OCI-LY1 (cell line): ENCODE measurements around the gene KRT5.

ENCODE experiments used
- H2AFZ ChIP-seq: fragments of 200-600 bp; sonication (generic), shearing (Covaris generic); 2 replicates; pipeline ENCODE4 v1.6.0; 2014; ENCODE audit warnings: antibody characterized with exemption, mild to moderate bottlenecking, low read length
- H3F3A ChIP-seq: fragments of 200-600 bp; sonication (generic), shearing (Covaris generic); 2 replicates; pipeline ENCODE4 v1.6.0; 2014; ENCODE audit warnings: mild to moderate bottlenecking, antibody characterized with exemption, low read length, moderate library complexity; ENCODE audit not compliant: insufficient read depth
- H3K27ac ChIP-seq: fragments of 200-600 bp; sonication (generic); 2 replicates; pipeline ENCODE4 v1.5.1; 2014; ENCODE audit warnings: low read length, mixed run types, mild to moderate bottlenecking, low read depth; ENCODE audit not compliant: poor library complexity, severe bottlenecking
- H3K27me3 ChIP-seq: fragments of 200-600 bp; sonication (generic); 2 replicates; pipeline ENCODE4 v1.6.0; 2014; ENCODE audit warnings: antibody characterized with exemption, mild to moderate bottlenecking, low read length, moderate library complexity; ENCODE audit not compliant: insufficient read depth
- H3K36me3 ChIP-seq: fragments of 200-600 bp; sonication (generic); 2 replicates; pipeline ENCODE4 v1.6.1; 2014; ENCODE audit warnings: mild to moderate bottlenecking, antibody characterized with exemption, low read length, moderate library complexity, mixed read lengths; ENCODE audit not compliant: insufficient read depth
- H3K4me1 ChIP-seq: fragments of 200-600 bp; sonication (generic); 2 replicates; pipeline ENCODE4 v1.5.1; 2014; ENCODE audit warnings: mild to moderate bottlenecking, low read length, moderate library complexity; ENCODE audit not compliant: insufficient read depth, severe bottlenecking
- H3K4me2 ChIP-seq: fragments of 200-600 bp; sonication (generic), shearing (Covaris generic); 2 replicates; pipeline ENCODE4 v1.6.1; 2014; ENCODE audit warnings: low read length
- H3K4me3 ChIP-seq: fragments of 200-600 bp; sonication (generic); 2 replicates; pipeline ENCODE4 v1.5.1; 2014; ENCODE audit warnings: low read length, low read depth, mild to moderate bottlenecking, mixed read lengths; ENCODE audit not compliant: poor library complexity, severe bottlenecking
- H3K79me2 ChIP-seq: fragments of 200-600 bp; shearing (Covaris generic); 2 replicates; pipeline ENCODE4 v1.6.1; 2016; ENCODE audit warnings: mixed run types, low read length, mixed read lengths; ENCODE audit not compliant: insufficient read depth
- H3K9ac ChIP-seq: fragments of 200-600 bp; sonication (generic), shearing (Covaris generic); 2 replicates; pipeline ENCODE4 v1.6.1; 2014; ENCODE audit warnings: mild to moderate bottlenecking, low read length, mixed read lengths
- H3K9me2 ChIP-seq: fragments of 200-600 bp; sonication (generic), shearing (Covaris generic); 2 replicates; pipeline ENCODE4 v1.6.1; 2014; ENCODE audit warnings: low read depth, mild to moderate bottlenecking, low read length, mixed read lengths
- H3K9me3 ChIP-seq: fragments of 200-600 bp; shearing (Covaris generic); 2 replicates; pipeline ENCODE4 v1.6.1; 2014; ENCODE audit warnings: low read length, mixed read lengths
- H4K20me1 ChIP-seq: fragments of 200-600 bp; sonication (generic), shearing (Covaris generic); 2 replicates; pipeline ENCODE4 v1.6.0; 2016; ENCODE audit warnings: mild to moderate bottlenecking, low read length; ENCODE audit not compliant: insufficient read depth
- CTCF ChIP-seq: fragments of 200-600 bp; sonication (generic), shearing (Covaris generic); IDR thresholded peaks from 2 replicates; pipeline ENCODE4 v1.5.1; 2017; ENCODE audit warnings: mild to moderate bottlenecking, antibody characterized with exemption, low read length, moderate library complexity, mixed read lengths
- EZH2 ChIP-seq: fragments of 200-600 bp; sonication (generic), shearing (Covaris generic); IDR thresholded peaks from 2 replicates; pipeline ENCODE4 v1.8.0; 2017; ENCODE audit warnings: borderline replicate concordance, mixed run types, mild to moderate bottlenecking, antibody characterized with exemption, low read length, moderate library complexity, mixed read lengths

The KRT5 gene

DNA sequence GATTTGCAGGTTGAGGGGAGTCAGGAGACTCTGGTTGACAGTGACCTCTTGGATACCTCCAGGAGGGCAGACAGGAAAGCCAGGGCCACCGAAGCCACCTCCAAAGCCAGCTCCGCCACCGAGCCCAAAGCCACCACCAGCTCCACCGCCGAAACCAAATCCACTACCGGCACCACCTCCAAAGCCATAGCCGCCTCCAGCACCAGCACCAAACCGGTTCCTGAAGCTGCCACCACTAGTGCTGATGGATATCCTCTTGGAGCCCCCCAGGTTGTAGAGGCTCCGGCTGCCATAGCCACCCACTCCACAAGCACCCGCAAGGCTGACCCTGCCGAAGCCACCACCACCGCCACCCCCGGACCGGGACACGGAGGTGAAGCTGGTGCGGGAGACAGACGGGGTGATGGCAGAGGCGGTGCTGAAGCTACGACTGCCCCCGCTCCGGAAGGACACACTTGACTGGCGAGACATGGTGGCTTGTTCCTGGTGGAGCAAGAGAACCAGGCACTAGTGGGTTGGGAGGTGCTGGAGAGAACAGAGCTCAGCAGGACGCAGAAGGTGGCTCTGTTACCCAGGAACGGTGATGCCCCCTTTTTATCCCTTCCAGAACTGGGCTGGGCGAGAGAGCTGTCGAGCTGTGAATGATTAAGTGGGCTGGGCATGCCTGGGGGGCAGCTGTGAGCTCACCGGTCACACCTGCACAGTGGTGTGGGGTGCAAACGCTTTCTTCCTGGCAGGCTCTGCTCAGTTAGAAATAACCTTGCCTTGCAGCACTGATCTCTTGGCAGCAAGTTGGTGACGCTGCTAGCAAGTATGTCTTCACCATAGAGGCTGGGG lies at the start of gene KRT5:
KRT5 (minus strand) TSS at position 569 of the 837 bp plus-strand sequence; CDS start at position 471, 98 bp downstream.
- Histone ChIP-seq H3K4me2 (no peak within 1 kb of the TSS), H3K27me3 (0 out of 2 replicates have a peak, but pooled peaks cover 5% of the 10 kb centered on the region)

DNA sequence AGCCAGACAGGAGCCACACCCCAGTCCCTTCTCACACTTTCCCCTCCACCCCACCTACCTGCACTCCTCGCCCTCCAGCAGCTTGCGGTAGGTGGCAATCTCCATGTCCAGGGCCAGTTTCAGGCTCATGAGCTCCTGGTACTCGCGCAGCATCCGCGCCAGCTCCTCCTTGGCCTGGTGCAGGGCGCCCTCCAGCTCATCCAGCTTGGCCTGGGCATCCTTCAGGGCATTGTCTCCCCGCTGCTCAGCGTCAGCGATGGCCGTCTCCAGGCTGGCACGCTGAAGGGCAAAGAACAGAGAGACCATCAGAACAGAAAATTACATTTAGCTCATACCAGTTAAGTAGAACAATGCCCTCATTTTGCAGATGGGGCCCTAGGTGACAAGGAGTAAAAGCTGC lies 47.9 kb upstream of the KRT5 start:
- H3K9me2 ChIP-seq = no peaks in the 10 kb centered on the region
- no peaks in the 10 kb centered on the region for H3K9me3 ChIP-seq
- H3K4me2 ChIP-seq = no peak overlapping the region
- H3K4me1 ChIP-seq = no peaks in the 10 kb centered on the region
- H2AFZ ChIP-seq = no peak overlapping the region
- H3K36me3 ChIP-seq = no peaks in the 10 kb centered on the region
- H4K20me1 ChIP-seq = no peaks in the 10 kb centered on the region
- TF ChIP-seq EZH2 (no peak), CTCF (no peak)
- no peaks in the 10 kb centered on the region for H3K79me2 ChIP-seq
- H3K27me3 ChIP-seq = no peaks in the 10 kb centered on the region; the same call in 1 of the 2 replicates
- no peaks in the 10 kb centered on the region for H3F3A ChIP-seq
- no peak overlapping the region for H3K4me3 ChIP-seq
- no peak overlapping the region for H3K9ac ChIP-seq
- H3K27ac ChIP-seq = no peak overlapping the region

More for the DNA sequence above, at the start of gene KRT5:
- no peak within 1 kb of the TSS for H2AFZ ChIP-seq
- H3K79me2 ChIP-seq = no peaks in the 10 kb centered on the region
- TF ChIP-seq CTCF (no peak), EZH2 (no peak)
- H3F3A ChIP-seq = no peaks in the 10 kb centered on the region
- H3K9me3 ChIP-seq = no peaks in the 10 kb centered on the region
- no peaks in the 10 kb centered on the region for H3K4me1 ChIP-seq
- H4K20me1 ChIP-seq = no peaks in the 10 kb centered on the region
- no peaks in the 10 kb centered on the region for H3K9me2 ChIP-seq
- H3K9ac ChIP-seq = no peak within 1 kb of the TSS
- H3K4me3 ChIP-seq = no peak within 1 kb of the TSS
- no peaks in the 10 kb centered on the region for H3K36me3 ChIP-seq
- H3K27ac ChIP-seq = no peak within 1 kb of the TSS

GRCh38 chr12:52566847-52567291 lies 46.7 kb upstream of the KRT5 start:
- no peak overlapping the region for H3K4me2 ChIP-seq
- no peak overlapping the region for H3K4me3 ChIP-seq
- no peak overlapping the region for H3K27ac ChIP-seq
- no peak overlapping the region for H2AFZ ChIP-seq
- H3K79me2 ChIP-seq = no peaks in the 10 kb centered on the region
- H3K9me2 ChIP-seq = no peaks in the 10 kb centered on the region
- H3K36me3 ChIP-seq = no peaks in the 10 kb centered on the region
- no peaks in the 10 kb centered on the region for H3K4me1 ChIP-seq
- H3K27me3 ChIP-seq = no peaks in the 10 kb centered on the region; the same call in 1 of the 2 replicates
- no peaks in the 10 kb centered on the region for H4K20me1 ChIP-seq
- H3K9me3 ChIP-seq = no peaks in the 10 kb centered on the region
- H3F3A ChIP-seq = no peaks in the 10 kb centered on the region
- H3K9ac ChIP-seq = no peak overlapping the region
- no peak for TF ChIP-seq EZH2
- TF ChIP-seq CTCF = no peak
